Parietal lobe (tissue), 1 donor: ENCODE results near the gene OR8G1. TPM values are rescaled to one million over a fixed set of nuclear protein-coding genes. Genes with fewer than 3 reads are reported as not detected.

ENCODE experiments used
- total RNA-seq: library from RNA; depleted of rRNA; stranded (reverse); fragments of >200 nt; gene quantifications from one replicate; pipeline ENCODE4 v1.2.3, GENCODE V29; 2014

Gene OR8G1
- total RNA-seq = not detected

GRCh38 chr11:124240621-124241397, at the start of gene OR8G1:
Gene OR8G1 (plus strand): TSS chr11:124241095. CDS start chr11:124249676, 8,581 bp downstream.

GRCh38 chr11:124256076-124256475, 15.2 kb downstream of the OR8G1 start, which contains the start of gene OR8G5:
Gene OR8G5 (plus strand): TSS chr11:124256376. CDS start chr11:124264932, 8,556 bp downstream.

Other genes with a start within 250 kb of the OR8G1 start
- gene OR10G6, start 245.9 kb upstream of the OR8G1 start, total RNA-seq = not detected
- gene OR10G4, start 228.1 kb upstream of the OR8G1 start, total RNA-seq = not detected
- not detected for gene OR10G9, start 218.1 kb upstream of the OR8G1 start, total RNA-seq
- not detected for gene OR10G8, start 214.3 kb upstream of the OR8G1 start, total RNA-seq
- gene OR10G7, start 199.8 kb upstream of the OR8G1 start, total RNA-seq = not detected
- 4.1 TPM for gene VWA5A, start 125.6 kb upstream of the OR8G1 start, total RNA-seq
- gene OR10D3, start 57.8 kb upstream of the OR8G1 start, total RNA-seq = not detected
- not detected for gene OR8G5, start 15.3 kb downstream of the OR8G1 start, total RNA-seq
- not detected for gene OR8D1, start 72.9 kb downstream of the OR8G1 start, total RNA-seq
- not detected for gene OR8D2, start 79.1 kb downstream of the OR8G1 start, total RNA-seq
- not detected for gene OR8B2, start 143.4 kb downstream of the OR8G1 start, total RNA-seq
- not detected for gene OR8B3, start 157.9 kb downstream of the OR8G1 start, total RNA-seq
- not detected for gene OR8B4, start 183.8 kb downstream of the OR8G1 start, total RNA-seq
- gene OR8B8, start 204.6 kb downstream of the OR8G1 start, total RNA-seq = not detected